HG03575 (cell line): ENCODE data around the gene NDUFV2.
A peak's percentile ranks its signal among the peaks of the same experiment; 100 is the strongest.

Source experiments
- ATAC-seq: cut with Tn5 transposase; IDR thresholded peaks from one replicate; pipeline ENCODE4 v1.9.1; 2021; ENCODE audit not compliant: unreplicated experiment, insufficient number of reproducible peaks, low FRiP score; ENCODE audit errors: extremely low read depth

Gene NDUFV2

DNA sequence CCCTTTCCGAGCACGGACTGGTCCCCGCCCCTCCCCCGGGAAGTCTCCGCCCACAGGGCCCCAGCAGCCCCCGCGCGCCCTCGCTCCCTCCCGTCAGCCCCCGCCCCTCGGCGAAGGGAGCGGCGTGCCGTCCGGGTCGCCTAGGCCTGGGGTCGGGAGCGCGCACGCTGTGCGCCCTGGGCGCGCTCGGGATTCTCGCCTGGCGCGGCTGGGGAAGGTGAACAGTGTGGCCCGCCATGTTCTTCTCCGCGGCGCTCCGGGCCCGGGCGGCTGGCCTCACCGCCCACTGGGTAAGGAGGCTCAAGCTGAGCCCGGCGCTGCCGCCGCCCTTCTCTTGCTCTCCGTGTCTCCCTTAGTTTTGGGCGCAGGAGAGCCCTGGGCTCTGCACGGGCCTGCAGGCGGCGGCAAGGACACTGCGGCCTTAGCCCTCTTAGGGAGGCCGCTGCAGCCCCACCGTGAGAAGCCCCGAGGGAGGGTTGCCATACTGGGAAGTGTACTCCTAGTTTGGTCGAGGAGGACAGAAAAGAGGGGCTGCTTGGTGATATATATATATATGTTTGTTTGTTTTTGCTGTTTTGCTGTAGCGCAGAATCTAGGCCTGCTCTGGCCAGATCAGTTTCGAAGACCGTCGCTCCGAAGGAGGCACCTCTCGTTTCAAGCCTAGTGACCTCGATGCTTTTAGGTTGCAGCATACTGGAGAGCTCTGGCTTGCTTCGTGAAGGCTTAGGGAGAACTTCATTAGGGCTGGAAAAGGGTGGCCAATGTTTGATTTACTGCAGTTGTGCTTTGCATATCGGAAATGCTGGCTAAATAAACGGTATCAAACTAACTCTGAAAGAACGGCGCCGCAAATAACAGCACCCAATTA, at the start of gene NDUFV2:
Gene NDUFV2, plus strand, starts transcription at position 192 of the 868 bp plus-strand sequence. Its CDS starts 45 bp downstream, at position 237.
- peak; percentile 49 for ATAC-seq

DNA sequence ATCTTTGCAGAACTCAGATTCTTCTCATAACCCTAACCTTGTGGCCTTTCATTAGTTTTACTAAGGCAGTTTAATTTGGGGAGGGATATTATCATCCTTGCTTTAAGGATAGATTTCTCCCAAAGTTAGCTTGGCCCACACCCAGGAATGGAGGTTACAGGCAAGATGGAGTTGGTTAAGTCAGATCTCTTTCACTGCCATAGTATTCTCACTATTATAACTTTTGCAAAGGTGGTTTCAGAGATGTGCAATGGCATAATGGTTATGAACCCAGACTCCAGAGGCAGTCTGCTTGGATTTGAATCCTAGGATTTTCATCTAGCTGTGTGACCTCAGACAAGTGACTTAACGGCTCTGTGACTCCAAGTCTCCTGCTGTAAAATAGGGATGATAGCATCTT, 48.7 kb upstream of the NDUFV2 start:
- no peak for ATAC-seq

DNA sequence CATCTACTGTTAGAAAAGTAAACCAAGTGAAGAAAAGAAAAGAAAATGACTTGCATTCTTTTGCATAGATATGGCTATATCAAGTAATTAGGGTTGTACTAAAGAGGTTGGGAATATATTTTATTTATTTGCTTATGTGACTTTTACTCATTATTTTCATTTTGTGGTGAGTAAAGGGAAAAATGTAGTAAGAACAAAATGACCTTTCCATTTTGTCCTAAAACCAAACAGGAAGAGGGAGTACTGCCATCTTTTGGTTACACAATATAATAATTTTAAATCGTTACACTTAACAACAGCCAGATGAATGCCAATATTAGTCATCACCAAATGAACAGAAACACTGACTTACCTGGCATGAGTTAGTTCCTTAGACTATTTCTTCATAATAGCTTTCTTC, 47.3 kb upstream of the NDUFV2 start:
- no peak for ATAC-seq

DNA sequence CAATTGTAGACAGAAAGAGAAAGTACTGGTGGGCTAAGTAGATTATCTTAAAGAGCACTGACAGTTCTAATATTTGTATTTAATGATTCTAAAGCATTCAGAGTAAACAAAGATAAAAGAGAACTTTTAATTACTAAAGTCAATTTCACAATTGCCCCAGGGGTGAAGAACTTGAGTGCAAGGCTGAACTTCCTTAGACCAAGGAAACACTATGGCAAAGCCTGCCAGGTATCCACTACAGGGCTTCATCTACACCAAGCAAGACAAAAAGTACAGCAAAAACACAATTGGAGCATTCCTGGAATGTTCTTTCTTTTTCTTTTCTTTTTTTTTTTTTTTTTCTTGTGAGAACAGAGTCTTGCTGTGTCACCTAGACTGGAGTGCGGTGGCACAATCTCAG, 46.9 kb upstream of the NDUFV2 start:
- no peak for ATAC-seq

DNA sequence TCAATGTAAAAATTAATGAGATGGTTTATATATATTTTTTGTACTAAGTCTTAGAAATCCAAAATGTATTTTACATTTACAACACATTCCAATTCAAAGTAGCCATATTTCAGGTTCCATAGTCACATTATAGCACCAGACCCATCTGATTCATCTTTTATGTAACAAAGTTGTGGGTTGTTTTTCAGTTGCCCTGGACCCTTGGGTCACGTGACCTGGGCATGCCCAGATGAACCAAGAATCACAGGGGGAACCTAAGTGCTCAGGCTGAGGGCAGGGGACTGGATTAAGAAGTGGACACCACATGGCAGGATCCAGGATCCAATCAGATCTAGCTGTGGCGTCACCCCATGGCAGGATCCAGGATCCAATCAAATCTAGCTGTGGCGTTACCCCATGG, 44.9 kb upstream of the NDUFV2 start:
- ATAC-seq, result no peak

DNA sequence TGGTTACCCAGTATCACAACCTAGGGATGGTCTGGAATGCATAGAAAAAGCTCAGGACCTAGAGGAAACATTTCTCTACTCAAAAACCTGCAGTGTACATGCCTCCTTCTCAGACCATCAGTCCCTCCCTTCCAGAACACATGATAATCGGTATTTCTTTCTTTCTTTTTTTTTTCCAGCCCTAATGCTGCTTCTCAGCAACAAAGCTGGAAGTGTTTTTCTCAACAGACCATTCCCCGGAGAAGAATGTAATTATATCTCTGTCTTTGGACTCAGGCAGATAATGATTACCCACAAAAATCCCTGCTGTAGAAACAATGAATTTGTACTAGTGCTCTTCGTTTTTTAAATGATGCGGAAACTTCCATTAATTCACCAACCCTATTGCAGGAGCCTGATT, 44.1 kb upstream of the NDUFV2 start:
- ATAC-seq, result no peak

DNA sequence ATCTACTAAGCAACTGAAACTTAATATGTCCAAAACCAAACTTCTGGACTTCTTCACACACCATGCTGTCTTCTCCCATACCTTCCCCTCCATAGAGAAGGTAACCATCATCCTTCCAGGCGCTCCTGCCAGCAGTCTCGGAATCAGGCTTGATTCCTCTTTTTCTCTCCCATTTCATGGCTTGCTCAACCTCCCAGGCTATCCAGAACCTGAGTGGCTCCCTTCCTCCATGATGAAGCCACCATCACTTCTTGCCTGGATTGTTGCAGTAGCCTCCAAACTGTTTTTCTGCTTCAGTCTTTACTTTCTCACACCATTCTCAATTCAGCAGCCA, 40.1 kb upstream of the NDUFV2 start:
- no peak for ATAC-seq

DNA sequence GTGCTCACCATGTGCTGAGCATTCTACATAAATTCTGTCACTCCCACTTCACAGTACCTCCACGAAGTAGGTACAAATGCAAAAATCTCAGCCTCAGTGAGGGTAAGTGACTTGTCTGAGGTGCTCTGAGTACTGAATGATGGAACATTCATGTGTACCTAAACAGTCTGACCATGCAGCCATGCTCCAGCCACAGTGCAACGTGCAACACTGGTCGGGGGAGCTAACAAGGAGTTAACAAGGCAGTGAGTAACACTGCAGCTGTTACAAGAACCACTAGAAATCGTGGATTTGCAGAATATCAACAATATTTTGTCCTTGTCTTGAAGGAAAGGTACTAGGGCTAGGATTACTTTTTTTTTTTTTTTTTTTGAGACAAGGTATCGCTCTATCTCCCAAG, 36.6 kb upstream of the NDUFV2 start:
- ATAC-seq, result no peak

DNA sequence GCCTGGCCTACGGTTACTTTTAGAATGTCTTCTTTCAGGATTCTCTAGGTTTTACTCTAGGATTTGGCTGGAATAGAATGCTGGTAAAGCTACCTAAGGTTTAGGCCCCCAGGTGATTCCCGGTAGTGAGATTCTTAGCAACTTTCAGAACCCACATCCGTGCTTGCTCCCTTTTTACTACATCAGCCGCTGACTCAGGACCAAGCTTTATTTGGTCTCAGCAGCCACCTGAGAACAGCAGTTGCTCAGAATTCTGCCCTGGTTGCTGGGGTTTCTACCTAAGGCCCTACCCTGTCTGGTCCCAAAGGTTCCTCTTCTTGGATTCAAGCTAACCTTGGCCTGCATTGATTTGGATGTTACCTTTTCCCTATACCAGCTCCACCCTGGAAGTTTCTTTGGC, 36.1 kb upstream of the NDUFV2 start:
- no peak for ATAC-seq

DNA sequence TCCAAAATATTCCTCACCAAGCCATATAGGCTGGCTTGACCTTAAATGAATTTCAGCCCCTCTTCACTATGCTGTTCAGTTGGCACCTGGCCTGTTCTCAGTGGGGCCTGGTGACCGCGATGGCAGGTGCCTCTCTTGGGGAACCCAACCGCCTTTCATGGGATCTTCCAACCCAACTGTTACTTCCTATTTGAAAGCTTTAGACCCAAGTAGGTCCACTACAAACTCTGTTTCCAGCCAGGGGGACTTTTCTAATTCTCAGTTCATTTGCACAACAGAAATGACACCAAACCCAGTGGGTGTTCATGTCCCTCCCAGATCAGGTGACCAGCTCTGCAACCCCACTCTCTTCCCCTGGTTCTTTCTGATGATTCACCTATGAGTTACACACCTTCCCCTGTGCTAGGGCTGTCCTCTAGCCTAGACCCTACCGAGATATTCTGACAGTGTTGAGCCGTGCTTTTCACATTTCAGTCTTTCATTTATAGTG, 35.6 kb upstream of the NDUFV2 start:
- ATAC-seq, result peak; percentile 39

DNA sequence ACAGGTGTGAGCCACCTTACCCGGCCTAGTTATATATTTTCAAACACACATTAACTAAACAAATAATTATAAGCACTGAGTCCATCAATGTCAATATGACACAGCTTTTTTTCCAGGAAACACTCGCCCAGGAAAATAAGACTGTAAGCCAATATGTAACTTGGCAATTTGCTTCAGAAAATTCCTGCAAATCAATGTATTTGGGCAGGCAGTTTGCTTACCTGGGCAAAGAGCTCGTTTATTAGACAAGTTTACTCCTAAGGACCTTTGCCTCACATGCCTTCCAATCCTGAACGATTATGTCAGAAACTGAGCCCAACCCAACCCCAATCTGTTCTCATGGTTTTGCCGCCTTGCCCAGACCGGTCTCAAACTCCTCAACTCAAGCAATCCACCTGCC, 34.7 kb upstream of the NDUFV2 start:
- no peak for ATAC-seq

DNA sequence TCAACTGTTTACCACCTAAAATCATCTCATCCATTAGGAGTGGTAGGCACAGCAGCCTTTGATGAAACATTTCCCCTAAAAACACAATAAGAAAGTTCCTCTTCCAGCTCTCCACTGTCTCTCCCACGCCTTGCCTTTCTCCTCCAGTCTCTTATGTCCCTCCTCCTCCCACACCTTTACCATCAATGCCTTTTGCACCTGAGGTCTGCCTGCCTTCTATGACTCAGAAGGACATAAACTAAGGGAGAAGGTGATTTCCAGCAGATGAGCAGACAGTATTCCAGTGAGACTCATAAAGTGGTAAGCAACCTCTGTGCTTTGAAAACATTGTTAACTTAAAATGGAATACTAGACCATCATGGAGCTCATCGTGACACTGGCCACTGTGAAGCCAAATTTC, 34.2 kb upstream of the NDUFV2 start:
- no peak for ATAC-seq

DNA sequence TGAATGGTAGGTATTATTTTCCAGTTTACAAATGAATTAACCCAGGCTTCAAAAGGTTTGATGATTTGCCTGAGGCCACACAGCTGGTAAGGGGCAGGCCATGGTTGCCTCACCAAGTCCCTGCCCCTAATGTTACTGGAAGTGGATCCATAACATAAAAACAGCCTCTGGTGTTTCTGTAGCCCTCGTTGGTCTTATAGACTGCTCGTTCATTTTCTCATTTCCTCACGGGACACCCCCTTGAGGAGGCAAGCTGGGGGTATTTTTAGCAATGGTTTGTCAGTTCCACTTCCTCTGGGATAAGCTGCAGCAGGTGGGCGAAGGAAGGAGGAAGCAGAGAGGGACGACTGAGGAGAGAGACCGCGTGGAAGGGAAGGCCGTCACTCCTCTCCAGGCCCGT, 32.9 kb upstream of the NDUFV2 start:
- ATAC-seq, result no peak

DNA sequence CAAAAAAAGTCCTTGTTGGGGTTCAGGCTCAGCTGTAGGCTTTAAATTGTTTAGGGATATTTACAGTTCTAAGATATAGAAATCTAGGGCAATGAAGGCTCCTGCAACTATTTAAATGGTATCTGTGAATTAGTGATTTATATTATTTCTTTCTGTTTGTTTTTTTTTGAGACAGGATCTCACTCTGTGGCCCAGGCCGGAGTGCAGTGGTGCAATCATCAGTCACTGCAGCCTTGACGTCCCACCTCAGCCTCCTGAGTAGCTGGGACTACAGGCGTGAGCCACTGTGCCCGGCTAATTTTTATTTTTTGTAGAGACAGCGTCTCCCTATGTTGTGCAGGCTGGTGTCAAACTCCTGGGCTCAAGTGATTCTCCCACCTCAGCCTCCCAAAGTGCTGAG, 32.3 kb upstream of the NDUFV2 start:
- ATAC-seq, result no peak

DNA sequence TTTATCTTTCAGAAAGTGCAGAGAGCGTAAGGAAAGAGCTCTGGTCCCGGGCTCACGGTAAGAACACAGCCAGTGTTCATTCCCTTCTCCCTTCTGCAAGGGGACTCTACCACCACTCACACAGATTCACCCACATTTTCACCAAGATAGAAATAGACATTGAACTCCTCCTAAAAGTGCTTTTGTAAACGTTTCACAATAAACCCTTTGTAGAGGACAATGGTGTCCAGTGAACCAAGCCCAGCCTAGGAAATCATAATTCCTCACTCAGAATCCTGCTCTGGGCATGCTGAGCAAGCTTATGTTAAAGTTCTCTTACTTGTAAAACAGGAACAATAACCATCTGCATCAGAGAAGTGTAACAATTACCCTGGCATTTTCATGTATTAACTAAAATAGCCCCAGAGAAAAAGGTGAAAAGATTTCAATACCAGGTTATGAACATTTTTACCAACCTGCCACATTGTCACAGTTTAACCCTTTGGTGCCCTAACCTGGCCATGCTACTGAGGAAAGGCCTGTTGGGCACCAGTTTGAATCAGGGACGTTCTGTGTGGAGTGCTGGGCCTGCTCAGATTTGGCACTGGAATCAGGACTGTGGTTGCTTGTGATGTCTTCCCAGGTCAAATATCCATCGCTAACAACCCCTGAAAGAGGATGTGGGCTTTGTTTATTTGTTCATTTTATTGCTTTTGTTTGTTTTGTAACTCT, 22.5 kb upstream of the NDUFV2 start:
- no peak for ATAC-seq

DNA sequence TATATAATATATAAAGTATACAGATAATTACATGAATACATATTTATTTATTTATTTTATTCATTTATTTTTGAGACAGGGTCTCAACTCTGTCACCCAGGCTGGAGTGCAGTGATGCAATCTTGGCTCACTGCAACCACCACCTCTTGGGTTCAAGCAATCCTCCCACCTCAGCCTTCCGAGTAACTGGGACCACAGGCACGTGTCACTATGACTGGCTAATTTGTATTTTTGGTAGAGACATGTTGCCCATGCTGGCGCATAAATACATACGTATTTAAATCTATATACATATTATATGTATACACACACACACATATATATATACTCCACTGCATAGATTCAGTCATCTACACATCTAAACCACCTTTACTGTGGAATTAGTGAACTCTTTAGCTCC, 20.6 kb upstream of the NDUFV2 start:
- no peak for ATAC-seq

DNA sequence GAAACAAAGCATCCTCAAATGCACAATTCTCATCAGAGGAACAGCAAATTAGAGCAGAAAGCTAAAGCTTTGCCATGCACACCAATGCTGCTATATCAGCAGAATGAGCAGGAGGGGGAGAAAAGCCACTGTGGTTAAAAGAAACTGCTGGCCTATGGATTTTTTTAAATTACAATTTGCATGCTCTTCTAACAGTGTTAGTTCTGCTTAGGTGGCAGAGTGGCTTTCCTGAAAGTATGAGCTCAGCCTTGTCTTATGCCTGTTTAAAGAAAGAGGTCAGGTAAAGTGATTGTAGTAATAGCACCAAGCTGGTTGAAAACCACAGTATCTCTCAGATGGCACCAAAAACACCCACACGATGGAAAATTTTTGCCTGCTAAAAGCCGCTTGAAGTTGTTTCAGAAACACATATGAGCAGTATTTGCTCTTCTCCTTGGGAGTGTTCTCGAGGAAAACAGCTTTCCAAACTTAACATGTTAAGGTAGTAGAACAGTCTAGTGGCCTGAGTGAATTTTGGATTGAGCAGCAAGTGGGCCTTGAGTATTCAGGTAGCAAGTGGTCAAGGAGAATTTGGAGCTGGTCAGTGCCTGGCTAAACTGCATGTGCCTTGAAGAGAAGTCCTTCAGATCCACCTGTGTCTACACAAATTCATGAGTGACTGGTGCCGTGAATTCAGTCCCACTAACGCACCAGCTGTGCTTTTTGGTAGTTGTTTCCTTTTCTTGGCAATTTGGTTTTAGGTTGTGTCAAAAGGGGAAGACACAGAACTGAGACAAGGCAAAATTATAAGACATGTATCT, 19.6 kb upstream of the NDUFV2 start:
- ATAC-seq, result peak; percentile 81

DNA sequence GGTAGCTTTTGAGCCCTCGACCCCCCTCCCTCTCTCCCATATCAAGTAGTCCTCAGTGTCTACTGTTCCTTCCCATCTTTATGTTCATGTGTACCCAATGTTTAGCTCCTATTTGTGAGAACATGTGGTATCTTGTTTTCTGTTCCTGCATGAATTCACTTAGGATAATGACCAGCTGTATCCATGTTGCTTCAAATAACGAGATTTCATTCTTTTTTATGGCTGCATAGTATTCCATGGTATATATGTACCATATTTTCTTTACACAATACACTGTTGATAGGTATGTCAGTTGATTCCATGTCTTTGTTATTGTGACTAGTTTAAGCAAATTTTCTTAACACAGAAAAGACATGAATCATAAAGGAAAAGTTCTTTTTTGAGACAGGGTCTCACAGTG, 16.5 kb upstream of the NDUFV2 start:
- no peak for ATAC-seq

DNA sequence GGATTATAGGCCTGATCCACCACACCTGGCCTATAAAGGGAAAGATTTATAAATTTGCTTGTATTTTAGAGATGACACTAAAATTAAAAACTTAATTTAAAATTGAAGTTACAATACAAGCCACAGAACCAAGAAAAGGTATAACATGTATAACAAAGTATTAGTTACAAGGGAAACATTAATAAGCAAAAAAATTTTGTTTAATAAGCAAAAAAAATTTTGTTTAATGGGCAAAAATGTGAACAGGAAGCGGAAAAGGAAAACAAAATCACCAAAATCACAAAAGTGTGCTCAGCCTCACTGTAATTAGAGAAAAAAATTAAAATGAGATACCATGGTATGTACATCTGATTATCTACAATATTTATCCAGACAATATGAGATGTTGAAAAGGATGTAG, 15.9 kb upstream of the NDUFV2 start:
- ATAC-seq, result no peak

DNA sequence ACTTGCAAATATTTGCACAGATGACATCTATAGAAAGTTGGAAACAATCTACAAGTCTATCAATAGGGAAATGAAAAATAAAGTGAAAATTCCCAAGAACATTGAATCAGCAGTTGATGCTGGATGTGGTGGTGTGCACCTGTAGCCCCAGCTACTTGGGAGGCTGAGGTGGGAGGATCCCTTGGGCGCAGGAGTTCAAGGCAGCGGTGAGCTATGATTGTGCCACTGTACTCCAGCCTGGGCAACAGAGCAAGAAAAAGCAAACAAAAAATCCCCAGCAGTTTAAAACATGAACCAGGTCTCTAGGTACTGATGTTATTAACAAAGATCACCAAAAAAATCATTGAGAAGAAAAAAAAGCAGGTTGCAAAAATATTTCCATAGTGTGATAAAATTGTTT, 15.4 kb upstream of the NDUFV2 start:
- ATAC-seq, result no peak
